ENCODE measurements around the gene CCT8. TPM values are rescaled to one million over a fixed set of nuclear protein-coding genes. Genes with fewer than 3 reads are reported as not detected.

CCT8 gene
- total RNA-seq = 94.6 TPM
- 100 to 1,000 TPM; 134 to 165 (median 143) TPM for polyA plus RNA-seq

DNA sequence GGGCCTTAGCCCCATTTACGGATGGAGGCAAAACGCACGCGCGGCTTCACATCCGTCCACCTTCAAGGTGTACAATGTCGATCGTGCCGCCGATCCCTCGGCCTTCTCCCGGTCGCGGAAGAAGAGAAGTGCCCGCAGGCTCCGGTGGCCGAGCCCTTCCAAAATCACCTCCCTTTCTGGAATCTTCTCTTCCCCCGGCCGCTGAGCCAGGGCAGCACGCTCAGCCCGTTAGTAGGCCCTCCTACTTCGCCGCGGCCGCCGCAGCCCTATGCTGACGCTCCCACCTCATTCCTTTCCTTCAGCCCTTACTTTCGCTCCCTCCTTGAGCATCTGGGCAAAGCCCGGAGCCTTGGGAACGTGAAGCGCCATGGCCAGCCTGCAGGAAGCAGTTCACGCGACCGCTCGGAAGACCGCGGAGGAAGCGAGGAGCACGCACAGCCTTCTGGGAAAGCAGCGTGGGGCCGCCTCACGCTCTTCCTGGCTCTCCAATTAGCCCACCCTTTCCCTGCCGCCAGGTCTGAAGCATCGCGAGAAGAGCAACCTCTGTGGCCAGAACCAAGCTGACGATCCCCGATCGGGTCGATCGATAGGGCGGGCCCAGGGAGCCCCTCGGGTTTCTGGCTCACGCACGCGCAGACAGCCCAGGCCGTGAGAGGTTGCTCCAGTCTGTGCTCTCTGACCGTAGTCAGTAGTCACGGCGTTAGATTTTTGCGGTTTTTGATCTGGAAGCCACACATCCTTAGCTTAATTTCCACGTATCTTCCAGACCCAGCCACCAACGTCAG lies at the start of gene CCT8:
Gene CCT8, minus strand, starts transcription at position 427 of the 785 bp plus-strand sequence. Its CDS starts 58 bp downstream, at position 369.
- Mint-ChIP-seq H3K9me3 (peaks cover 0 to 2% (median 0%) of the 10 kb centered on the region in 7 donors), H3K4me1 (peaks cover 22 to 74% (median 37%) of the 10 kb centered on the region in 4 donors), H3K4me3 (peak within 1 kb of the TSS; percentile 98 to 100 (median 99)), H3K27me3 (no peaks in the 10 kb centered on the region), H3K36me3 (peaks cover 18% of the 10 kb centered on the region), H3K27ac (peak within 1 kb of the TSS; percentile 99 to 100 (median 100))
- H3K27ac ChIP-seq (ENCODE audit: insufficient read depth, low read length, poor library complexity, severe bottlenecking) = peak within 1 kb of the TSS; percentile 89
- no peaks in the 10 kb centered on the region for H3K27me3 ChIP-seq (ENCODE audit: control insufficient read depth, insufficient read depth, low read length)
- peak within 1 kb of the TSS; percentile 97 for H3K4me3 ChIP-seq (ENCODE audit: low read depth, low read length)
- peaks cover 32% of the 10 kb centered on the region for H3K4me1 ChIP-seq (ENCODE audit: control insufficient read depth, insufficient read depth, low read length, poor library complexity, severe bottlenecking)
- ATAC-seq (ENCODE audit: low read depth in 2 of 2) (peak; percentile 92 to 96), DNase-seq (peak; percentile 99 to 100 (median 99))
- no peaks in the 10 kb centered on the region for H3K9me3 ChIP-seq (ENCODE audit: control insufficient read depth in 2 of 2, low read length in 2 of 2)
- peaks cover 18% of the 10 kb centered on the region for H3K36me3 ChIP-seq (ENCODE audit: control insufficient read depth, insufficient read depth, low read length)

- H3K27me3 ChIP-seq (ENCODE audit: control insufficient read depth, insufficient read depth, low read length) = no peaks in the 10 kb centered on the region
- no peaks in the 10 kb centered on the region for H3K27me3 Mint-ChIP-seq
These were observed 48.3 kb upstream of the CCT8 start for GRCh38 chr21:29121759-29122158.

GRCh38 chr21:29117372-29117955 lies 44.0 kb upstream of the CCT8 start:
- H3K36me3 ChIP-seq (ENCODE audit: control insufficient read depth, insufficient read depth, low read length) = no peaks in the 10 kb centered on the region
- no peak overlapping the region for H3K27ac ChIP-seq (ENCODE audit: insufficient read depth, low read length, poor library complexity, severe bottlenecking)

More at GRCh38 chr21:29121759-29122158, 48.3 kb upstream of the CCT8 start:
- no peak for ATAC-seq (ENCODE audit: low read depth in 2 of 2)
- Histone ChIP-seq H3K4me3 (ENCODE audit: low read depth, low read length) (no peak overlapping the region), H3K9me3 (ENCODE audit: control insufficient read depth in 2 of 2, low read length in 2 of 2) (no peaks in the 10 kb centered on the region), H3K4me1 (ENCODE audit: control insufficient read depth, insufficient read depth, low read length, poor library complexity, severe bottlenecking) (no peaks in the 10 kb centered on the region), H3K36me3 (ENCODE audit: control insufficient read depth, insufficient read depth, low read length) (no peaks in the 10 kb centered on the region), H3K27ac (ENCODE audit: insufficient read depth, low read length, poor library complexity, severe bottlenecking) (no peak overlapping the region)
- peaks cover 6% of the 10 kb centered on the region for H3K36me3 Mint-ChIP-seq
- no peak overlapping the region for H3K27ac Mint-ChIP-seq
- DNase-seq = no peak
- no peaks in the 10 kb centered on the region for H3K4me1 Mint-ChIP-seq
- no peaks in the 10 kb centered on the region for H3K9me3 Mint-ChIP-seq
- H3K4me3 Mint-ChIP-seq = no peak overlapping the region

GRCh38 chr21:29115899-29116298 lies 42.5 kb upstream of the CCT8 start:
- ATAC-seq (ENCODE audit: low read depth in 2 of 2) (no peak), DNase-seq (no peak)
- peaks cover 3% of the 10 kb centered on the region for H3K36me3 Mint-ChIP-seq
- no peaks in the 10 kb centered on the region for H3K4me1 Mint-ChIP-seq
- Histone ChIP-seq H3K36me3 (ENCODE audit: control insufficient read depth, insufficient read depth, low read length) (no peaks in the 10 kb centered on the region), H3K27me3 (ENCODE audit: control insufficient read depth, insufficient read depth, low read length) (no peaks in the 10 kb centered on the region), H3K4me3 (ENCODE audit: low read depth, low read length) (no peak overlapping the region), H3K27ac (ENCODE audit: insufficient read depth, low read length, poor library complexity, severe bottlenecking) (no peak overlapping the region), H3K4me1 (ENCODE audit: control insufficient read depth, insufficient read depth, low read length, poor library complexity, severe bottlenecking) (no peaks in the 10 kb centered on the region), H3K9me3 (ENCODE audit: control insufficient read depth in 2 of 2, low read length in 2 of 2) (no peaks in the 10 kb centered on the region)
- H3K9me3 Mint-ChIP-seq = no peaks in the 10 kb centered on the region
- H3K27me3 Mint-ChIP-seq = no peaks in the 10 kb centered on the region
- peak overlapping the region in 1 of 3 donors; percentile 23 for H3K27ac Mint-ChIP-seq
- H3K4me3 Mint-ChIP-seq = no peak overlapping the region

More at GRCh38 chr21:29117372-29117955, 44.0 kb upstream of the CCT8 start:
- Mint-ChIP-seq H3K4me3 (no peak overlapping the region), H3K36me3 (peaks cover 8% of the 10 kb centered on the region), H3K9me3 (no peaks in the 10 kb centered on the region), H3K4me1 (no peaks in the 10 kb centered on the region), H3K27me3 (no peaks in the 10 kb centered on the region), H3K27ac (no peak overlapping the region)
- ATAC-seq (ENCODE audit: low read depth in 2 of 2) = no peak
- no peak overlapping the region for H3K4me3 ChIP-seq (ENCODE audit: low read depth, low read length)
- H3K27me3 ChIP-seq (ENCODE audit: control insufficient read depth, insufficient read depth, low read length) = no peaks in the 10 kb centered on the region
- no peaks in the 10 kb centered on the region for H3K9me3 ChIP-seq (ENCODE audit: control insufficient read depth in 2 of 2, low read length in 2 of 2)
- no peaks in the 10 kb centered on the region for H3K4me1 ChIP-seq (ENCODE audit: control insufficient read depth, insufficient read depth, low read length, poor library complexity, severe bottlenecking)
- DNase-seq = no peak

- Histone ChIP-seq H3K4me1 (ENCODE audit: control insufficient read depth, insufficient read depth, low read length, poor library complexity, severe bottlenecking) (no peaks in the 10 kb centered on the region), H3K27me3 (ENCODE audit: control insufficient read depth, insufficient read depth, low read length) (no peaks in the 10 kb centered on the region), H3K27ac (ENCODE audit: insufficient read depth, low read length, poor library complexity, severe bottlenecking) (no peak overlapping the region), H3K4me3 (ENCODE audit: low read depth, low read length) (no peak overlapping the region), H3K9me3 (ENCODE audit: control insufficient read depth in 2 of 2, low read length in 2 of 2) (no peaks in the 10 kb centered on the region), H3K36me3 (ENCODE audit: control insufficient read depth, insufficient read depth, low read length) (no peaks in the 10 kb centered on the region)
- no peak for DNase-seq
- Mint-ChIP-seq H3K36me3 (peaks cover 3% of the 10 kb centered on the region), H3K27me3 (no peaks in the 10 kb centered on the region), H3K4me1 (no peaks in the 10 kb centered on the region), H3K27ac (no peak overlapping the region), H3K9me3 (no peaks in the 10 kb centered on the region), H3K4me3 (no peak overlapping the region)
- no peak for ATAC-seq (ENCODE audit: low read depth in 2 of 2)
These were observed 41.5 kb upstream of the CCT8 start for GRCh38 chr21:29114765-29115500.

GRCh38 chr21:29105218-29105617 lies 31.8 kb upstream of the CCT8 start:
- peaks cover 22% of the 10 kb centered on the region for H3K36me3 Mint-ChIP-seq
- peaks cover 0 to 3% (median 0%) of the 10 kb centered on the region in 7 donors for H3K9me3 Mint-ChIP-seq
- Histone ChIP-seq H3K27ac (ENCODE audit: insufficient read depth, low read length, poor library complexity, severe bottlenecking) (no peak overlapping the region), H3K9me3 (ENCODE audit: control insufficient read depth in 2 of 2, low read length in 2 of 2) (no peaks in the 10 kb centered on the region), H3K4me3 (ENCODE audit: low read depth, low read length) (no peak overlapping the region), H3K4me1 (ENCODE audit: control insufficient read depth, insufficient read depth, low read length, poor library complexity, severe bottlenecking) (no peaks in the 10 kb centered on the region), H3K36me3 (ENCODE audit: control insufficient read depth, insufficient read depth, low read length) (peaks cover 9% of the 10 kb centered on the region), H3K27me3 (ENCODE audit: control insufficient read depth, insufficient read depth, low read length) (no peaks in the 10 kb centered on the region)
- H3K4me3 Mint-ChIP-seq = peak overlapping the region in 1 of 4 donors; percentile 43
- no peak for ATAC-seq (ENCODE audit: low read depth in 2 of 2)
- peaks cover 0 to 4% (median under 1%) of the 10 kb centered on the region in 4 donors for H3K4me1 Mint-ChIP-seq
- DNase-seq = no peak
- H3K27me3 Mint-ChIP-seq = no peaks in the 10 kb centered on the region
- H3K27ac Mint-ChIP-seq = no peak overlapping the region

- H3K27ac Mint-ChIP-seq = no peak overlapping the region
- ATAC-seq (ENCODE audit: low read depth in 2 of 2) (no peak), DNase-seq (no peak)
- peaks cover 0 to 4% (median 2%) of the 10 kb centered on the region in 4 donors for H3K4me1 Mint-ChIP-seq
- Histone ChIP-seq H3K9me3 (ENCODE audit: control insufficient read depth in 2 of 2, low read length in 2 of 2) (no peaks in the 10 kb centered on the region), H3K4me1 (ENCODE audit: control insufficient read depth, insufficient read depth, low read length, poor library complexity, severe bottlenecking) (no peaks in the 10 kb centered on the region), H3K27me3 (ENCODE audit: control insufficient read depth, insufficient read depth, low read length) (no peaks in the 10 kb centered on the region), H3K36me3 (ENCODE audit: control insufficient read depth, insufficient read depth, low read length) (peaks cover 5% of the 10 kb centered on the region), H3K27ac (ENCODE audit: insufficient read depth, low read length, poor library complexity, severe bottlenecking) (no peak overlapping the region), H3K4me3 (ENCODE audit: low read depth, low read length) (no peak overlapping the region)
- H3K36me3 Mint-ChIP-seq = peaks cover 25% of the 10 kb centered on the region
- no peaks in the 10 kb centered on the region for H3K27me3 Mint-ChIP-seq
- H3K9me3 Mint-ChIP-seq = peaks cover 0 to 3% (median 0%) of the 10 kb centered on the region in 7 donors
- H3K4me3 Mint-ChIP-seq = no peak overlapping the region
These were observed 30.8 kb upstream of the CCT8 start for GRCh38 chr21:29104239-29104708.

All from CD4-positive, CD25-positive, alpha-beta regulatory T cell (primary cell).